ENCODE measurements around the gene ZNF202.
"Not testable (repeated sequence)": the region's sequence is repeated elsewhere in the genome, so short reads cannot be mapped to it uniquely, and the experiment has no call there.

Gene ZNF202

GRCh38 chr11:123755813-123756212, 14.4 kb upstream of the ZNF202 start:
- H3K27ac ChIP-seq: no peak overlapping the region
- TF ChIP-seq CTCF (IDR thresholded peaks at IDR 0.05): no peak
- DNase-seq (ENCODE audit: low spot score): no peak
- no peak overlapping the region for H3K4me3 ChIP-seq

GRCh38 chr11:123755344-123755743, 13.9 kb upstream of the ZNF202 start:
- no peak overlapping the region for H3K4me3 ChIP-seq
- no peak for DNase-seq (ENCODE audit: low spot score)
- no peak for TF ChIP-seq CTCF (IDR thresholded peaks at IDR 0.05)
- H3K27ac ChIP-seq: no peak overlapping the region

- no peak for DNase-seq (ENCODE audit: low spot score)
- TF ChIP-seq CTCF (IDR thresholded peaks at IDR 0.05): no peak
- H3K4me3 ChIP-seq: no peak within 1 kb of the TSS
- H3K27ac ChIP-seq: no peak within 1 kb of the TSS
Observed at GRCh38 chr11:123754101-123754568, 12.7 kb upstream of the ZNF202 start, which contains the start of gene OR6X1. Gene OR6X1, minus strand, starts transcription at chr11:123754518. Its CDS starts 0 bp downstream, at chr11:123754518.

GRCh38 chr11:123753110-123753509, 11.7 kb upstream of the ZNF202 start:
- Histone ChIP-seq H3K27ac (no peak overlapping the region), H3K4me3 (no peak overlapping the region)
- no peak for TF ChIP-seq CTCF (IDR thresholded peaks at IDR 0.05)
- no peak for DNase-seq (ENCODE audit: low spot score)

- Histone ChIP-seq H3K27ac (no peak overlapping the region), H3K4me3 (no peak overlapping the region)
- TF ChIP-seq CTCF (IDR thresholded peaks at IDR 0.05): no peak
- no peak for DNase-seq (ENCODE audit: low spot score)
Observed at GRCh38 chr11:123751781-123752180, 10.3 kb upstream of the ZNF202 start.

GRCh38 chr11:123748349-123748748, 6.9 kb upstream of the ZNF202 start:
- H3K4me3 ChIP-seq; DNase-seq (ENCODE audit: low spot score); H3K27ac ChIP-seq: not testable (repeated sequence)

GRCh38 chr11:123745764-123746451, 4.4 kb upstream of the ZNF202 start:
- H3K4me3 ChIP-seq: no peak overlapping the region
- H3K27ac ChIP-seq: no peak overlapping the region
- TF ChIP-seq CTCF (IDR thresholded peaks at IDR 0.05): no peak
- no peak for DNase-seq (ENCODE audit: low spot score)

All from coronary artery (tissue), 2 donors.